HG02623 (cell line): ENCODE results near the gene TIMM9.
"Not testable (repeated sequence)": the region's sequence is repeated elsewhere in the genome, so short reads cannot be mapped to it uniquely, and the experiment has no call there.

ENCODE experiments used
- ATAC-seq: cut with Tn5 transposase; IDR thresholded peaks from one replicate; pipeline ENCODE4 v1.9.1; 2021; ENCODE audit warnings: moderate library complexity; ENCODE audit not compliant: unreplicated experiment

TIMM9 gene

GRCh38 chr14:58427281-58428117, at the start of gene TIMM9, which contains the start of gene KIAA0586:
TSS of gene TIMM9 (minus strand) at chr14:58427531. CDS start at chr14:58411945, 15,586 bp downstream.
TSS of gene KIAA0586 (plus strand) at chr14:58427719. CDS start at chr14:58428265, 546 bp downstream.
- peak; percentile 90 for ATAC-seq

GRCh38 chr14:58476320-58476719, 49.0 kb upstream of the TIMM9 start:
- ATAC-seq = no peak

GRCh38 chr14:58469309-58469708, 42.0 kb upstream of the TIMM9 start:
- no peak for ATAC-seq

- no peak for ATAC-seq
Measured at GRCh38 chr14:58467575-58467974, 40.2 kb upstream of the TIMM9 start.

GRCh38 chr14:58466459-58466858, 39.1 kb upstream of the TIMM9 start:
- no peak for ATAC-seq

GRCh38 chr14:58465421-58465820, 38.1 kb upstream of the TIMM9 start:
- ATAC-seq = no peak

- no peak for ATAC-seq
Measured at GRCh38 chr14:58464652-58465051, 37.3 kb upstream of the TIMM9 start.

- ATAC-seq = no peak
Measured at GRCh38 chr14:58463147-58463546, 35.8 kb upstream of the TIMM9 start.

- ATAC-seq = no peak
Measured at GRCh38 chr14:58460772-58461171, 33.4 kb upstream of the TIMM9 start.

- no peak for ATAC-seq
Measured at GRCh38 chr14:58455593-58456265, 28.4 kb upstream of the TIMM9 start.

- no peak for ATAC-seq
Measured at GRCh38 chr14:58444627-58445026, 17.3 kb upstream of the TIMM9 start.

- no peak for ATAC-seq
Measured at GRCh38 chr14:58439476-58439875, 12.1 kb upstream of the TIMM9 start.

GRCh38 chr14:58430156-58430555, 2.8 kb upstream of the TIMM9 start:
- no peak for ATAC-seq

GRCh38 chr14:58428118-58428683, 870 bp upstream of the TIMM9 start:
- no peak for ATAC-seq

GRCh38 chr14:58426670-58427280, 556 bp downstream of the TIMM9 start:
- ATAC-seq = peak; percentile 20

GRCh38 chr14:58416934-58417333, 10.4 kb downstream of the TIMM9 start:
- not testable (repeated sequence) for ATAC-seq

- no peak for ATAC-seq
Measured at GRCh38 chr14:58415636-58416547, 11.4 kb downstream of the TIMM9 start.

GRCh38 chr14:58414845-58415244, 12.5 kb downstream of the TIMM9 start:
- ATAC-seq = no peak

- ATAC-seq = no peak
Measured at GRCh38 chr14:58408681-58409215, 18.6 kb downstream of the TIMM9 start.

GRCh38 chr14:58401587-58401986, 25.7 kb downstream of the TIMM9 start:
- no peak for ATAC-seq
